ENCODE results near the gene MED31. TPM values are rescaled to one million over a fixed set of nuclear protein-coding genes. Genes with fewer than 3 reads are reported as not detected.

The MED31 gene
- total and polyA plus RNA-seq, 2 of the 13 experiments (the other 11 are each of a cell fraction or from before 2014, with no cell fraction given) = 19.0 to 20.9 TPM

GRCh38 chr17:6651354-6651918, at the start of gene MED31, which contains the start of gene C17orf100 (continued):
- TF ChIP-seq POLR2AphosphoS5 (IDR thresholded peaks at IDR 0.05; ENCODE audit: low read depth, low read length) (peak; percentile 84), PAWR (CRISPR knock-in tag; IDR thresholded peaks at IDR 0.05; ENCODE audit: borderline replicate concordance) (no peak), SP4 (CRISPR knock-in tag; IDR thresholded peaks at IDR 0.05) (peak; percentile 93), EEA1 (CRISPR knock-in tag; IDR thresholded peaks at IDR 0.05; ENCODE audit: borderline replicate concordance) (no peak), ZNF800 (CRISPR knock-in tag; IDR thresholded peaks at IDR 0.05) (no peak; the same call in 1 of the 2 replicates), XBP1 (CRISPR knock-in tag; IDR thresholded peaks at IDR 0.05) (peak; percentile 53), ZHX1 (CRISPR knock-in tag; IDR thresholded peaks at IDR 0.05; ENCODE audit: low read depth) (no peak), MXD4 (CRISPR knock-in tag; IDR thresholded peaks at IDR 0.05) (peak; percentile 62), CENPBD1 (CRISPR knock-in tag; IDR thresholded peaks at IDR 0.05; ENCODE audit: borderline replicate concordance, low read depth) (0 out of 2 replicates have a peak, but pooled peaks have one; percentile 67), FIP1L1 (IDR thresholded peaks at IDR 0.05; ENCODE audit: borderline replicate concordance, insufficient read depth, low read depth, low read length) (peak; percentile 37; the same call in 1 of the 2 replicates), HDAC1 (CRISPR knock-in tag; IDR thresholded peaks at IDR 0.05) (peak; percentile 74; the same call in 1 of the 2 replicates), KMT2A (CRISPR knock-in tag; IDR thresholded peaks at IDR 0.05) (peak; percentile 45; the same call in 1 of the 2 replicates), ELF4 (CRISPR knock-in tag; IDR thresholded peaks at IDR 0.05; ENCODE audit: borderline replicate concordance) (peak; percentile 88; the same call in 1 of the 2 replicates), ZNF878 (CRISPR knock-in tag; IDR thresholded peaks at IDR 0.05) (0 out of 2 replicates have a peak, but pooled peaks have one; percentile 75), FOXP4 (CRISPR knock-in tag; IDR thresholded peaks at IDR 0.05) (0 out of 2 replicates have a peak, but pooled peaks have one; percentile 12), ZNF234 (CRISPR knock-in tag; conservative IDR thresholded peaks at IDR 0.05) (no peak; the same call in 1 of the 2 replicates), MEF2D (CRISPR knock-in tag; IDR thresholded peaks at IDR 0.05) (peak; percentile 73; the same call in 1 of the 2 replicates), TFAP4 (IDR thresholded peaks at IDR 0.05; ENCODE audit: borderline replicate concordance, low read depth) (0 out of 2 replicates have a peak, but pooled peaks have one; percentile 5), TEAD3 (CRISPR knock-in tag; optimal IDR thresholded peaks at IDR 0.05; ENCODE audit: borderline replicate concordance) (peak; percentile 18), ZNF136 (CRISPR knock-in tag; IDR thresholded peaks at IDR 0.05; ENCODE audit: low read depth) (no peak), KAT8 (CRISPR knock-in tag; IDR thresholded peaks at IDR 0.05) (peak; percentile 76), ZNF841 (CRISPR knock-in tag; IDR thresholded peaks at IDR 0.05; ENCODE audit: borderline replicate concordance) (no peak)

All from HepG2 (cell line).